Mucosa of descending colon (tissue), 3 donors: ENCODE results near the gene PRMT2. TPM values are rescaled to one million over a fixed set of nuclear protein-coding genes. Genes with fewer than 3 reads are reported as not detected.

Experiments used
- ATAC-seq: fragments of 200-7000 bp; cut with Tn5 transposase; one replicate; pipeline ENCODE4 v1.9.1; 2020; ENCODE audit warnings: mild to moderate bottlenecking, moderate library complexity
- DNase-seq, 3 donors: peaks; one replicate each; pipeline ENCODE4 v3.0.0-alpha.2; 2020
- H3K36me3 ChIP-seq: fragments of 200-600 bp; one replicate; pipeline ENCODE4 v1.8.0; 2021; ENCODE audit warnings: low read depth, mild to moderate bottlenecking
- H3K4me1 ChIP-seq: fragments of 200-600 bp; one replicate; pipeline ENCODE4 v1.8.0; 2021; ENCODE audit warnings: low read depth, mild to moderate bottlenecking
- H3K4me3 ChIP-seq: fragments of 200-600 bp; one replicate; pipeline ENCODE4 v1.8.0; 2021; ENCODE audit warnings: mild to moderate bottlenecking
- H3K9me3 ChIP-seq: fragments of 200-600 bp; one replicate; pipeline ENCODE4 v1.8.0; 2021; ENCODE audit warnings: mild to moderate bottlenecking
- CTCF ChIP-seq: fragments of 200-600 bp; IDR thresholded peaks from one replicate; pipeline ENCODE4 v1.8.0; 2022; ENCODE audit warnings: antibody characterized with exemption, mild to moderate bottlenecking
- intact Hi-C, 2 donors: fragments of 100-400 bp; cut with DNase I in 1 of 2; cut with micrococcal nuclease in 1 of 2; formaldehyde crosslinking; loops; one replicate each; pipeline versions ENCODE4 v1.11.0 to v1.11.1; 2022; cut with DNase I, micrococcal nuclease
- total RNA-seq, 3 donors: library from RNA; stranded (reverse); fragmentation: NEBNext Ultra II Directional in 2 of 3; extraction: Animal tissue kit (Norgen Biotek cat#: 25700) in 2 of 3; gene quantifications; one replicate each; pipeline versions ENCODE4 v1.2.1 to v1.2.4, GENCODE V29; 2021 to 2023
- donor health status: DM: no; HTN: no; CAD: no; lungs with moderate emphysema.
- donor health status: DM: no; HTN: no; CAD: no.
- donor health status: DM: no; HTN: yes; CAD: no.

PRMT2 gene
- total RNA-seq, 3 donors from 2014 or later = 62.7 to 122 (median 71.1) TPM

- Histone ChIP-seq H3K4me3 (no peak overlapping the region), H3K4me1 (no peaks in the 10 kb centered on the region), H3K9me3 (no peaks in the 10 kb centered on the region), H3K36me3 (no peaks in the 10 kb centered on the region)
- no peak for DNase-seq
- ATAC-seq = no peak
- no peak for TF ChIP-seq CTCF
- intact Hi-C loops = no loop called here
Measured at GRCh38 chr21:46610018-46610701, 25.3 kb upstream of the PRMT2 start.

GRCh38 chr21:46613391-46613790 is 22.1 kb upstream of the PRMT2 start:
- Histone ChIP-seq H3K4me3 (no peak overlapping the region), H3K9me3 (no peaks in the 10 kb centered on the region), H3K4me1 (no peaks in the 10 kb centered on the region), H3K36me3 (no peaks in the 10 kb centered on the region)
- no peak for TF ChIP-seq CTCF
- DNase-seq (no peak), ATAC-seq (no peak)
- intact Hi-C loops = no loop called here

GRCh38 chr21:46616050-46616449 is 19.4 kb upstream of the PRMT2 start:
- DNase-seq = no peak
- H3K4me3 ChIP-seq = no peak overlapping the region
- ATAC-seq = no peak
- no peaks in the 10 kb centered on the region for H3K9me3 ChIP-seq
- intact Hi-C loops = no loop called here
- H3K4me1 ChIP-seq = no peaks in the 10 kb centered on the region
- no peaks in the 10 kb centered on the region for H3K36me3 ChIP-seq
- no peak for TF ChIP-seq CTCF

- DNase-seq (no peak), ATAC-seq (no peak)
- Histone ChIP-seq H3K36me3 (no peaks in the 10 kb centered on the region), H3K4me3 (no peak overlapping the region), H3K4me1 (no peaks in the 10 kb centered on the region), H3K9me3 (no peaks in the 10 kb centered on the region)
- intact Hi-C loops = no loop called here
- no peak for TF ChIP-seq CTCF
Measured at GRCh38 chr21:46616656-46617055, 18.8 kb upstream of the PRMT2 start.

- H3K4me1 ChIP-seq = no peaks in the 10 kb centered on the region
- no peaks in the 10 kb centered on the region for H3K9me3 ChIP-seq
- no peaks in the 10 kb centered on the region for H3K36me3 ChIP-seq
- no peak for TF ChIP-seq CTCF
- intact Hi-C loops = no loop called here
- ATAC-seq = no peak
- H3K4me3 ChIP-seq = no peak overlapping the region
- DNase-seq = no peak
Measured at GRCh38 chr21:46617267-46618051, 18.0 kb upstream of the PRMT2 start.
